GM12892 (cell line): ENCODE results near the gene C1QTNF9.

Experiments
- POLR2A ChIP-seq: IDR thresholded peaks from 2 replicates; pipeline ENCODE4 v1.6.1; 2011; ENCODE audit warnings: low read depth, low read length, control low read depth
- POLR2AphosphoS5 ChIP-seq: IDR thresholded peaks from 2 replicates; pipeline ENCODE4 v1.6.1; 2011; ENCODE audit warnings: low read depth, low read length, control low read depth

- TF ChIP-seq POLR2A (no peak), POLR2AphosphoS5 (no peak)
Observed at GRCh38 chr13:24274452-24275021, 34.8 kb upstream of the C1QTNF9 start.
